Measurements from ENCODE around the gene HBS1L.

The HBS1L gene

DNA sequence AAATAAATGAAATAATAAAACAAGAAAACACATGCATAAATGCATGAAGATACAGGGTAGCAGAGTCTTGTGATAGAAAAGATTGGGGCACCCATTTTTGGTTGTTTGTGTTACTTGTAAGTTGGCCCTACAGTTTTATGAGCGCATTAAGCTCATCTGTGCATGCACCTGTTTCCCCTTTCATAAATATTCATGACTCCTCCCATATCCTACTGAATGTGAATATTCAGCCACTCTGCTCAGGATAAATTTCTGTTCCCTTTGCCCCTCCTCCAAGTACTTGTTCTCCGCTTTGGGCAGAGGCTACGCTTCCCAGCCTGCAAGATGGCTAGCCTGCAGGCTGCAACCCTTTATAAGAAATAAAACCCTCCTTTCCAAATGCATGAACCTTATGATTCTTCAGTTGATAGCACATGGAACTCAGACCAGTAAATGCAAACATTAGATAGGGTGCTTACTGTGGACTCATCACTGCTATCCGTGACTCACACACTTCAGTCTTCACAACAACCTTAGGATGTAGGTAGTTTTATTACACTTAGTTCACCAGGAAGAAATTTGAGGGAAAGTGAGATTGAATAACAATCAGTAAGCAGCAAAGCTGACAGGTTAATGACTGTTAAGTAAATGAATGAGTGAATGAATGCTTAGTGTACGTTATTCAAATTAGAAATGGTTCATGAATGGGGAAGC is 119.7 kb downstream of the HBS1L start:
- TF ChIP-seq, protein P1, sequence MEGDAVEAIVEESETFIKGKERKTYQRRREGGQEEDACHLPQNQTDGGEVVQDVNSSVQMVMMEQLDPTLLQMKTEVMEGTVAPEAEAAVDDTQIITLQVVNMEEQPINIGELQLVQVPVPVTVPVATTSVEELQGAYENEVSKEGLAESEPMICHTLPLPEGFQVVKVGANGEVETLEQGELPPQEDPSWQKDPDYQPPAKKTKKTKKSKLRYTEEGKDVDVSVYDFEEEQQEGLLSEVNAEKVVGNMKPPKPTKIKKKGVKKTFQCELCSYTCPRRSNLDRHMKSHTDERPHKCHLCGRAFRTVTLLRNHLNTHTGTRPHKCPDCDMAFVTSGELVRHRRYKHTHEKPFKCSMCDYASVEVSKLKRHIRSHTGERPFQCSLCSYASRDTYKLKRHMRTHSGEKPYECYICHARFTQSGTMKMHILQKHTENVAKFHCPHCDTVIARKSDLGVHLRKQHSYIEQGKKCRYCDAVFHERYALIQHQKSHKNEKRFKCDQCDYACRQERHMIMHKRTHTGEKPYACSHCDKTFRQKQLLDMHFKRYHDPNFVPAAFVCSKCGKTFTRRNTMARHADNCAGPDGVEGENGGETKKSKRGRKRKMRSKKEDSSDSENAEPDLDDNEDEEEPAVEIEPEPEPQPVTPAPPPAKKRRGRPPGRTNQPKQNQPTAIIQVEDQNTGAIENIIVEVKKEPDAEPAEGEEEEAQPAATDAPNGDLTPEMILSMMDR (IDR thresholded peaks at IDR 0.05), result no peak
- H3K9me3 ChIP-seq, result no peaks in the 10 kb centered on the region
- H3K36me3 ChIP-seq, result no peaks in the 10 kb centered on the region
- H3K4me3 ChIP-seq (ENCODE audit: low read depth in 1 of 2, low read length in 1 of 2), result no peak overlapping the region
- H3K4me1 ChIP-seq (ENCODE audit: control insufficient read depth in 1 of 2, insufficient read depth in 1 of 2, low read depth in 1 of 2, low read length in 1 of 2), result no peaks in the 10 kb centered on the region
- H3K27ac ChIP-seq, result no peak overlapping the region
- no peaks in the 10 kb centered on the region for H3K27me3 ChIP-seq

DNA sequence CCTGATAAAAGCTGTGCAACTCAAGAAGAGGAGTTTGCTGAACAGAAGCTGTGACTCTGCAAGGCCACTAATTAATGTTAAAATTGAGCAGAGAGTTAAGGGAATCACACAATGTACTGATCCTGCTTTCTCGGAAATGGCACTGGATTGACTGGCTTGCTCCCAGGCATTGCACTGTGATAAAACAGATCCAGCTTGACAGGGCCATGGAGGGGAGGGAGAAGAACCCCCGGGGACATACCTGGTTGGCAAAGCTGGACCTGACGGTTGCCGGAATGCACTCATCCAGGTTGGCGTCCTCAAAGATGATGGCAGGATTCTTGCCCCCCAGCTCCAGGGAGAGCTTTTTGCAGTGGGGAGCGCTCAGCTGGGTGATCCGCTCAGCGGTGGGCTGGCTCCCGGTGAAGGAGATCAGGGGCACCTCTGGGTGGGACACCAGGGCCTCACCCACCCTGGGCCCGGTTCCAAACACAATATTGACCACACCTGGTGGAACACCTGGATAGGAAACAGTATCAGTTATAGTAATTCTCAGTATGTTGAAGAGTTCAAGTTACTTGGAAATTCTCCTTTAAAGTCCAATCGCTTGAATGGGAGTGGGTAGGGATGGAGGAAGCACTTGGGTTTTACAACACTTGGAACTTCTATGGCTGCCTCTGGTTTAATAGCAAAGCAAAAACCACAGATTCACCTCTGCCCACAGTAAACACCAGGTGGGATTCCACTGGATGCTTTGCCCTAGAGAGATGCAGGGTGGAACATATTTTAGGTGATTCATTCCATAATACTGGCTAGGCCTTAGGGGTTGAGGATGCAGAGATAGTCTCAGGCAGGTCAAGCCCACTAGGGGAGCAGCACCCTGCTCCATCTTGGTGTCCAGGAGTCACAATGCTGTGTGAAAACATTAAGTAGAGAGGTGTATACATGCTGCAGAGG is 121.8 kb downstream of the HBS1L start:
- no peaks in the 10 kb centered on the region for H3K4me1 ChIP-seq (ENCODE audit: control insufficient read depth in 1 of 2, insufficient read depth in 1 of 2, low read depth in 1 of 2, low read length in 1 of 2)
- H3K27ac ChIP-seq, result no peak overlapping the region
- H3K36me3 ChIP-seq, result no peaks in the 10 kb centered on the region
- TF ChIP-seq, protein P1 (IDR thresholded peaks at IDR 0.05), result no peak
- no peaks in the 10 kb centered on the region for H3K9me3 ChIP-seq
- H3K4me3 ChIP-seq (ENCODE audit: low read depth in 1 of 2, low read length in 1 of 2), result no peak overlapping the region
- no peaks in the 10 kb centered on the region for H3K27me3 ChIP-seq

DNA sequence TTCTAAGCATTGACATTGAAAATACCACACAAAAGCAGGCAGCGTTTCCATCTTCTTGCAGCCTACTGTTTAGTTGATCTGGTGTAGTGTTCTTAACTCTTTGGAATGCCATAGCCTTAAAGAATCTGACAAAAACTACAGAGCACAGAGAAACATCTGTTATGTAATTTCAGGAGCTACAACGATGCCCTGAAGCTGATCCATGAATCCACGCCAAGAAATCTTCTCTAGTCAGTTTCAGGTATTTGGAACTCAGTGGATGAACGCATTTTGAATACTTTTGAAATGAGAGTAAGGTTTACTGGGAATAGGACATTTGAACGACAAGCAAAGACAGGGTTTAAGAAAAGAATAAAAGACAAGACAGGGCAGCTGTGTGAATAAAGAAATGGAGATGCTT is 122.5 kb downstream of the HBS1L start:
- H3K36me3 ChIP-seq, result no peaks in the 10 kb centered on the region
- no peak overlapping the region for H3K27ac ChIP-seq
- H3K27me3 ChIP-seq, result no peaks in the 10 kb centered on the region
- H3K4me3 ChIP-seq (ENCODE audit: low read depth in 1 of 2, low read length in 1 of 2), result no peak overlapping the region
- TF ChIP-seq, protein P1 (IDR thresholded peaks at IDR 0.05), result no peak
- no peaks in the 10 kb centered on the region for H3K9me3 ChIP-seq
- H3K4me1 ChIP-seq (ENCODE audit: control insufficient read depth in 1 of 2, insufficient read depth in 1 of 2, low read depth in 1 of 2, low read length in 1 of 2), result no peaks in the 10 kb centered on the region

DNA sequence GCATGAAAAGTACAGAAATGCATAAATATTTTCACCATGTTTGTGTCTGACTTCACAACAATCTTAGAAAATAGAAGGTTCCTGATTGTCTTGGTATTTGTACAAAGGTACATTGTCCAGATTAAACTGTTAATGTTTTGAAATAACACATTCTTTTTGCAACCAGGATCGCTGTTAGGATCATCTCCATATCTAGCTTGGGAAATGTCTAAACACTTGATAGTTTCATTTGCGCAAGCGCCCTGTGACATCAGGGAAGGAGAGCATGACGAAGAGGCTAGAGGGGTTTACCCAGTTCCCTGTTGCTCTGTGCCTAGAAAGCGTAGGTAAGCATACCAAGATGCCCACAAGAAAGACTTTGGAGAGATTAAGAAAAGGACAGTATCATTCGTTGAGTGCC is 124.2 kb downstream of the HBS1L start:
- TF ChIP-seq, protein P1 (IDR thresholded peaks at IDR 0.05), result no peak
- no peak overlapping the region for H3K4me3 ChIP-seq (ENCODE audit: low read depth in 1 of 2, low read length in 1 of 2)
- no peak overlapping the region for H3K27ac ChIP-seq
- H3K36me3 ChIP-seq, result no peaks in the 10 kb centered on the region
- no peaks in the 10 kb centered on the region for H3K4me1 ChIP-seq (ENCODE audit: control insufficient read depth in 1 of 2, insufficient read depth in 1 of 2, low read depth in 1 of 2, low read length in 1 of 2)
- H3K27me3 ChIP-seq, result no peaks in the 10 kb centered on the region
- H3K9me3 ChIP-seq, result no peaks in the 10 kb centered on the region

DNA sequence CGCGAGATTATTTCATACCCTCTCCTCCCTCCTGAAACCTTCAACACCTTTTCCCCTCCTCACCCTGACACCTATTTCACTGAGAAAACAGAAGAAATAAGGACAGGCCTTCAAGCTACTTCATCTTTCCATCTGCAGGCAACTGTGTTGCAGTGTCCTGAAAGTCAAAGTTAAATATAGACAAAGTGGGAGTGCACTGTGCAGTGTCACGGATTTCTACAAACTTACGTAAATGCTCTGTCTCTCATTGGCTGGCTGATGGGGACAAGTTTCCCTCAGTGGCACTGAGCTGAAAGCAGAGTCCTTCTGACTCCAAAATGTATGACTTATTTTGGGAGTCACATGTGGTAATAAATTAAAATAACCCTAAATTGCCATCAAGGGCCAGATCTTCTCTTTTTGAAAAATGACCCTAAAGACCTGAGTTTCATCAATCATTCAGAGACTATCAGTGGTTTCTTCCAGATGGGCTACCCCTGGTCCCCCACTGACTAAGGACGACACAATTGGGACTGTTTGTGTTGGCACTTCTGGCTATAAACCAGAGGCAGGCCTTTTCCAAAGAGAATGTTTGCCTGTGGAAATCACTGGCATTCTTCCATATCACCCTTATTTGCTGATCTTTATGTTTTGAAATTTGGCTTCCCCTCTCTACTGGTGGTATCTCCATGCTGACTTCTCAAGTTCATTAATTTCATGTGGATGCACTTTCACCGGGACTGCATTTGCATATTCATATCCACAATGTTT is 126.3 kb downstream of the HBS1L start:
- no peaks in the 10 kb centered on the region for H3K36me3 ChIP-seq

More for the DNA sequence above, 126.3 kb downstream of the HBS1L start:
- Histone ChIP-seq H3K27me3 (no peaks in the 10 kb centered on the region), H3K4me3 (ENCODE audit: low read depth in 1 of 2, low read length in 1 of 2) (no peak overlapping the region), H3K27ac (no peak overlapping the region), H3K4me1 (ENCODE audit: control insufficient read depth in 1 of 2, insufficient read depth in 1 of 2, low read depth in 1 of 2, low read length in 1 of 2) (no peaks in the 10 kb centered on the region), H3K9me3 (no peaks in the 10 kb centered on the region)
- TF ChIP-seq, protein P1 (IDR thresholded peaks at IDR 0.05), result no peak
